HepG2 (cell line): ENCODE results near the gene RTEL1.

Source experiments
- EZH2 ChIP-seq: conservative IDR thresholded peaks from 2 replicates; pipeline ENCODE4 v1.6.1; 2012; ENCODE audit warnings: mild to moderate bottlenecking, low read depth, low read length, moderate library complexity
- THYN1 ChIP-seq: sonication (generic); formaldehyde crosslinking; IDR thresholded peaks from 2 replicates; pipeline ENCODE4 v1.8.1; 2023; ENCODE audit warnings: low read depth, mild to moderate bottlenecking, moderate library complexity, missing genetic modification reagents, borderline replicate concordance
- ZNF232 ChIP-seq: sonication (generic); formaldehyde crosslinking; IDR thresholded peaks from 2 replicates; pipeline ENCODE4 v1.4.0; 2020; ENCODE audit warnings: missing genetic modification reagents, borderline replicate concordance
- TF ChIP-seq, protein P1 (sequence below), 2 experiments: IDR thresholded peaks; 2 replicates each; pipeline ENCODE4 v1.6.1; 2011 to 2012; ENCODE audit warnings: low read length in 2 of 2, borderline replicate concordance in 1 of 2, low read depth in 1 of 2, mild to moderate bottlenecking in 1 of 2, moderate library complexity in 1 of 2

- TF ChIP-seq, protein P1, sequence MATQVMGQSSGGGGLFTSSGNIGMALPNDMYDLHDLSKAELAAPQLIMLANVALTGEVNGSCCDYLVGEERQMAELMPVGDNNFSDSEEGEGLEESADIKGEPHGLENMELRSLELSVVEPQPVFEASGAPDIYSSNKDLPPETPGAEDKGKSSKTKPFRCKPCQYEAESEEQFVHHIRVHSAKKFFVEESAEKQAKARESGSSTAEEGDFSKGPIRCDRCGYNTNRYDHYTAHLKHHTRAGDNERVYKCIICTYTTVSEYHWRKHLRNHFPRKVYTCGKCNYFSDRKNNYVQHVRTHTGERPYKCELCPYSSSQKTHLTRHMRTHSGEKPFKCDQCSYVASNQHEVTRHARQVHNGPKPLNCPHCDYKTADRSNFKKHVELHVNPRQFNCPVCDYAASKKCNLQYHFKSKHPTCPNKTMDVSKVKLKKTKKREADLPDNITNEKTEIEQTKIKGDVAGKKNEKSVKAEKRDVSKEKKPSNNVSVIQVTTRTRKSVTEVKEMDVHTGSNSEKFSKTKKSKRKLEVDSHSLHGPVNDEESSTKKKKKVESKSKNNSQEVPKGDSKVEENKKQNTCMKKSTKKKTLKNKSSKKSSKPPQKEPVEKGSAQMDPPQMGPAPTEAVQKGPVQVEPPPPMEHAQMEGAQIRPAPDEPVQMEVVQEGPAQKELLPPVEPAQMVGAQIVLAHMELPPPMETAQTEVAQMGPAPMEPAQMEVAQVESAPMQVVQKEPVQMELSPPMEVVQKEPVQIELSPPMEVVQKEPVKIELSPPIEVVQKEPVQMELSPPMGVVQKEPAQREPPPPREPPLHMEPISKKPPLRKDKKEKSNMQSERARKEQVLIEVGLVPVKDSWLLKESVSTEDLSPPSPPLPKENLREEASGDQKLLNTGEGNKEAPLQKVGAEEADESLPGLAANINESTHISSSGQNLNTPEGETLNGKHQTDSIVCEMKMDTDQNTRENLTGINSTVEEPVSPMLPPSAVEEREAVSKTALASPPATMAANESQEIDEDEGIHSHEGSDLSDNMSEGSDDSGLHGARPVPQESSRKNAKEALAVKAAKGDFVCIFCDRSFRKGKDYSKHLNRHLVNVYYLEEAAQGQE (IDR thresholded peaks at IDR 0.05; ENCODE audit: borderline replicate concordance in 1 of 2, low read depth in 1 of 2, low read length in 2 of 2) = no peak
- TF ChIP-seq EZH2 = no peak
- TF ChIP-seq THYN1 (CRISPR knock-in tag) = no peak
- TF ChIP-seq ZNF232 (CRISPR knock-in tag) = no peak
Measured at GRCh38 chr20:63681609-63682142, 23.6 kb downstream of the RTEL1 start.
